Cardiac fibroblast (primary cell): ENCODE data around the gene CCDC6.

Experiments
- DNase-seq, 2 donors: peaks; one replicate each; pipeline versions ENCODE4 v3.0.0 to v3.0.0-alpha.2; 2010; ENCODE audit warnings: low read depth in 2 of 2
- H3K4me3 ChIP-seq, 2 donors: replicated peaks in 1 of 2; 1 replicate in 1 of 2; 2 replicates in 1 of 2; pipeline ENCODE4 v1.5.1; 2011; ENCODE audit warnings: low read depth in 2 of 2, low read length in 2 of 2, mild to moderate bottlenecking in 2 of 2, moderate library complexity in 1 of 2
- CTCF ChIP-seq: IDR thresholded peaks from one replicate; pipeline ENCODE4 v1.5.1; 2011; ENCODE audit warnings: low read depth, mild to moderate bottlenecking, low read length, inconsistent platforms

CCDC6 gene

DNA sequence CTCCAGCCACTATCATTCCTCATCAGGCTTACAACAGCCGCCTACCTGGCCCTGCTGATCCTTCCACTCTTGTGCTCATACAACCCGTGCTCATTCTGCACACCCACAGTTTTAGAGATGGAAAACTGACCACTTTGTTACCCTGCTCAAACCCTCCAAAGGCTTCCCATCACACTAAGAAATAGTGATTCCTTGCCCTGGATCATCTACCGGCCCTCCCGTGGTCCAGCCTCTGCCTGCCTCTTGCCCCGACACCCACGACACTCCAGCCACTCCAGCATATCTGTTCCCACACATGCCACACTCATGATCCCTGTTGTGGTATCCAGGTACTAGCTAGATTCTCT is 36.8 kb downstream of the CCDC6 start:
- TF ChIP-seq CTCF, result no peak
- H3K4me3 ChIP-seq, result no peak overlapping the region
- DNase-seq, result no peak

- no peak for TF ChIP-seq CTCF
- no peak overlapping the region for H3K4me3 ChIP-seq
- DNase-seq, result no peak
These were observed 37.4 kb downstream of the CCDC6 start for GRCh38 chr10:59868696-59869593.

DNA sequence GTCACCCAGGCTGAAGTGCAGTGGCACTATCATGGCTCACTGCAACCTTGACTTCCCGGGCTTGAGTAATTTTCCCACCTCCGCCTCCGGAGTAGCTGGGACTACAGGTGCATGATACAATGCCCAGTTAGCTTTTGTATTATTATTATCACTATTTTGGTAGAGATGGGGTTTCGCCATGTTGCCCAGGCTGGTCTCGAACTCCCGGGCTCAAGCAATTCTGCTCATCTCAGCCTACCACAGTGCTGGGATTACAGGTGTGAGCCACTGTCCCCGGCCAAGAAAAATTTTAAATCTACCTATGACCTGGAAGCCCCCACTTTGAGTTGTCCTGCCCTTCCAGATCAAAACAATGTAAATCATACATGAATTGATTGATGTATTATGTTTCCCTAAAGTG is 38.8 kb downstream of the CCDC6 start:
- H3K4me3 ChIP-seq, result no peak overlapping the region
- no peak for TF ChIP-seq CTCF
- DNase-seq, result no peak

DNA sequence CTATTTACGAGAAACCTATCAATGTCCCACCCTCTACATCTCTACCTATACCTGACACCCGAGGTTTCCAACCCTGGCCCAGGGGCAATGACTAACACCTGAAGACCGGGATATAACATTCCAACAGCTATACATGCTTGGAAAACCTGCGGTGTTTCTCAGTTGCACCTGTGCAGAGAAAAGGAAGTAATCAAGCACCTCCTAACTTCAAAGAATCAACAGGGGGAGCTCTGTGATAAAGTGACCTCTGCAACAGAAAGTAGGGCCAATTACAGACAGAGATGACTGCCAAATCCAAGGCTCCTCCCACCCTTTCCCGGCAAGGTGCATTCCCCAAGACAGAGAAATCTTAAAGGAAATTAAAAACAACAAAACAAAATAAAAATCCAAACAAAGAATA is 41.3 kb downstream of the CCDC6 start:
- H3K4me3 ChIP-seq, result no peak overlapping the region
- DNase-seq, result peak; percentile 37 to 44
- peak; percentile 26 for TF ChIP-seq CTCF

DNA sequence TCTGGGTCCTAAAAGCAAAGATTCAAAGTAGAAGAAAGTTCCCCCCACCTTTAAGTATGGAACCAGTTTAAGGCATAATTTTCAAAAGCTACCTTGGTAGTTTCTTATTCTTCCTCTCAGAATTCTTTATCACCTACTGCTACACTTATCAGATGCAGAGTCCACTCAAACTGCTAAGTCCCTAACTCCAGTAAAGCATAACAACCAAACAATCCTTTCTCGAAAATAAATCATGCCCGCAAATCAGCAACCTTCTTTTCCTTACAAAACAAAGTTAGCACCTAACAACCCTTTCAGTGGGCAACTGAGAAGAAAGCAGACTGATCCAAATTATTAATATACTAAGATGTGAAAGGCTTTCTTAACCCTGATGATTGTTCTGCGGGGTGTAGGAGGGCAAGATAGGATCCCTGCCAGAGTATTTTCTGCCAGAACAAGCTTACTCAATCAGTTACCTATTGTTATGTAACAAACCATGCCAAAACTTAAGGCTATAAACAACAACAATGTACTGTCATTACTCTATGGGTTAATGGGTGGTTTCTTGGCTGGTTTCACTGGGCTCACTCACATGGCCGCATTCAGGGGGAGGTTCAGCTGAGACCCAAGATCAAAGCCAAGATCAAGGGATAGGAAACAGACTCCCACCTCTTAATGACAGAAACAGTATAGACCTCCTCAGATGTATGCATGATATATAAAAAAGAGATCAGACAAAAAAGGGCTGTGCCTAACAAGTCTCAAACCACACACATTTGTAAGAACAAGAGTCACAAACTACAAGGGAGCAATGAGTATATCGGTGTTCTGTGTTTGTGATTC is 42.0 kb downstream of the CCDC6 start:
- H3K4me3 ChIP-seq, result no peak overlapping the region
- no peak for TF ChIP-seq CTCF
- no peak for DNase-seq

GRCh38 chr10:59859570-59859969 is 46.8 kb downstream of the CCDC6 start:
- DNase-seq, result no peak
- TF ChIP-seq CTCF, result no peak
- no peak overlapping the region for H3K4me3 ChIP-seq
